KMS-11 (cell line): ENCODE data around the gene SV2C.

ENCODE experiments used
- H2AFZ ChIP-seq: fragments of 200-600 bp; sonication (generic); 2 replicates; pipeline ENCODE4 v1.6.1; 2016; ENCODE audit warnings: antibody characterized with exemption, mixed run types, low read depth
- H3K27ac ChIP-seq: fragments of 200-600 bp; sonication (generic); 2 replicates; pipeline ENCODE4 v1.6.1; 2016; ENCODE audit warnings: mild to moderate bottlenecking, mixed run types
- H3K27me3 ChIP-seq: fragments of 200-600 bp; sonication (generic); 2 replicates; pipeline ENCODE4 v1.6.1; 2017; ENCODE audit warnings: mild to moderate bottlenecking, low read depth, mixed run types, moderate library complexity; ENCODE audit not compliant: insufficient read depth
- H3K36me3 ChIP-seq: fragments of 200-600 bp; sonication (generic); 2 replicates; pipeline ENCODE4 v1.6.1; 2017; ENCODE audit warnings: mild to moderate bottlenecking, mixed run types; ENCODE audit not compliant: insufficient read depth
- H3K4me1 ChIP-seq: fragments of 200-600 bp; sonication (generic); 2 replicates; pipeline ENCODE4 v1.6.1; 2016; ENCODE audit warnings: mild to moderate bottlenecking, low read depth, mixed run types; ENCODE audit not compliant: poor library complexity, severe bottlenecking
- H3K4me2 ChIP-seq: fragments of 200-600 bp; sonication (generic); 2 replicates; pipeline ENCODE4 v1.7.0; 2016; ENCODE audit warnings: mild to moderate bottlenecking, mixed run types
- H3K4me3 ChIP-seq: fragments of 200-600 bp; sonication (generic); IDR thresholded peaks from 2 replicates; pipeline ENCODE4 v1.6.1; 2017; ENCODE audit warnings: low read depth, low read length, mixed read lengths; ENCODE audit not compliant: insufficient read depth
- H3K79me2 ChIP-seq: fragments of 200-600 bp; sonication (generic); 2 replicates; pipeline ENCODE4 v1.6.1; 2016; ENCODE audit warnings: low read depth, mixed run types; ENCODE audit not compliant: insufficient read depth
- H3K9ac ChIP-seq: fragments of 200-600 bp; sonication (generic); 2 replicates; pipeline ENCODE4 v1.6.1; 2016; ENCODE audit warnings: mild to moderate bottlenecking, mixed run types
- H4K20me1 ChIP-seq: fragments of 200-600 bp; sonication (generic); 2 replicates; pipeline ENCODE4 v1.6.1; 2016; ENCODE audit warnings: mild to moderate bottlenecking, mixed run types; ENCODE audit not compliant: insufficient read depth
- CTCF ChIP-seq: fragments of 200-600 bp; sonication (generic); conservative IDR thresholded peaks from 2 replicates; pipeline ENCODE4 v1.6.1; 2017; ENCODE audit warnings: low read depth, mild to moderate bottlenecking, antibody characterized with exemption, low read length, moderate library complexity, mixed read lengths

Gene SV2C

GRCh38 chr5:76245590-76245989 lies 162.4 kb downstream of the SV2C start:
- H3K79me2 ChIP-seq: no peaks in the 10 kb centered on the region
- no peak overlapping the region for H3K27ac ChIP-seq
- H3K27me3 ChIP-seq: no peaks in the 10 kb centered on the region
- H3K4me1 ChIP-seq: no peaks in the 10 kb centered on the region
- no peaks in the 10 kb centered on the region for H3K36me3 ChIP-seq
- no peaks in the 10 kb centered on the region for H4K20me1 ChIP-seq
- TF ChIP-seq CTCF: no peak
- H3K4me3 ChIP-seq: no peak overlapping the region
- H3K4me2 ChIP-seq: no peak overlapping the region
- H2AFZ ChIP-seq: no peak overlapping the region
- no peak overlapping the region for H3K9ac ChIP-seq

GRCh38 chr5:76249621-76250020 lies 166.4 kb downstream of the SV2C start:
- TF ChIP-seq CTCF: no peak
- H3K4me1 ChIP-seq: no peaks in the 10 kb centered on the region

DNA sequence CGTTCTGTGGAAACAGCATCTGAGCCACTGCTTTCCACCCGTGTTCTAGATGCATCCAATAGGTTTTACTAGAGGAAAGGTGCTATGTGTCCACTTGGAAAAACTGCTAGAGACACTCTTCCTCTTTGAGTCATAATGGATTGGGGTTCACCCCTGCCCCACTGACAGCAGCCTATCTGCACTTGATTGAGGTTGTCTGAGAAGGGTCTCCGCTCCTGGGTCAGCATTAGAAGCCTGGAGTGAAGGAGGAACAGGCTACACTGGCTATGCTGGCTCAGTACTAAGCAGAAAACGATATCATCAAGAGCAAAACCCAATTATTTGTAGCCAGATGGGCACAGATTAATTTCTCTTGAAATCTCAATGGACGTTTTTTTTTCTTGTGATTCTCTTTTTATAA lies 167.3 kb downstream of the SV2C start:
- no peak for TF ChIP-seq CTCF
- H3K4me2 ChIP-seq: no peak overlapping the region

More at GRCh38 chr5:76249621-76250020, 166.4 kb downstream of the SV2C start:
- no peaks in the 10 kb centered on the region for H3K36me3 ChIP-seq
- H4K20me1 ChIP-seq: no peaks in the 10 kb centered on the region
- H3K27me3 ChIP-seq: no peaks in the 10 kb centered on the region
- no peak overlapping the region for H2AFZ ChIP-seq
- H3K9ac ChIP-seq: no peak overlapping the region
- no peak overlapping the region for H3K4me3 ChIP-seq
- H3K27ac ChIP-seq: no peak overlapping the region
- no peaks in the 10 kb centered on the region for H3K79me2 ChIP-seq
- H3K4me2 ChIP-seq: no peak overlapping the region

GRCh38 chr5:76251656-76252055 lies 168.5 kb downstream of the SV2C start:
- H4K20me1 ChIP-seq: no peaks in the 10 kb centered on the region
- H3K36me3 ChIP-seq: no peaks in the 10 kb centered on the region
- no peaks in the 10 kb centered on the region for H3K79me2 ChIP-seq
- H3K4me2 ChIP-seq: no peak overlapping the region
- no peak overlapping the region for H3K9ac ChIP-seq
- no peak for TF ChIP-seq CTCF
- H2AFZ ChIP-seq: no peak overlapping the region
- no peak overlapping the region for H3K27ac ChIP-seq
- H3K4me1 ChIP-seq: peaks cover 10% of the 10 kb centered on the region
- H3K27me3 ChIP-seq: no peaks in the 10 kb centered on the region
- no peak overlapping the region for H3K4me3 ChIP-seq

More for the DNA sequence above, 167.3 kb downstream of the SV2C start:
- H3K36me3 ChIP-seq: no peaks in the 10 kb centered on the region
- H3K27ac ChIP-seq: no peak overlapping the region
- H3K4me3 ChIP-seq: no peak overlapping the region
- no peaks in the 10 kb centered on the region for H3K4me1 ChIP-seq
- H2AFZ ChIP-seq: no peak overlapping the region
- H3K9ac ChIP-seq: no peak overlapping the region
- H3K27me3 ChIP-seq: no peaks in the 10 kb centered on the region
- H4K20me1 ChIP-seq: no peaks in the 10 kb centered on the region
- no peaks in the 10 kb centered on the region for H3K79me2 ChIP-seq
